ENCODE data around the gene SLC39A3.

SLC39A3 gene, protein sequence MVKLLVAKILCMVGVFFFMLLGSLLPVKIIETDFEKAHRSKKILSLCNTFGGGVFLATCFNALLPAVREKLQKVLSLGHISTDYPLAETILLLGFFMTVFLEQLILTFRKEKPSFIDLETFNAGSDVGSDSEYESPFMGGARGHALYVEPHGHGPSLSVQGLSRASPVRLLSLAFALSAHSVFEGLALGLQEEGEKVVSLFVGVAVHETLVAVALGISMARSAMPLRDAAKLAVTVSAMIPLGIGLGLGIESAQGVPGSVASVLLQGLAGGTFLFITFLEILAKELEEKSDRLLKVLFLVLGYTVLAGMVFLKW

DNA sequence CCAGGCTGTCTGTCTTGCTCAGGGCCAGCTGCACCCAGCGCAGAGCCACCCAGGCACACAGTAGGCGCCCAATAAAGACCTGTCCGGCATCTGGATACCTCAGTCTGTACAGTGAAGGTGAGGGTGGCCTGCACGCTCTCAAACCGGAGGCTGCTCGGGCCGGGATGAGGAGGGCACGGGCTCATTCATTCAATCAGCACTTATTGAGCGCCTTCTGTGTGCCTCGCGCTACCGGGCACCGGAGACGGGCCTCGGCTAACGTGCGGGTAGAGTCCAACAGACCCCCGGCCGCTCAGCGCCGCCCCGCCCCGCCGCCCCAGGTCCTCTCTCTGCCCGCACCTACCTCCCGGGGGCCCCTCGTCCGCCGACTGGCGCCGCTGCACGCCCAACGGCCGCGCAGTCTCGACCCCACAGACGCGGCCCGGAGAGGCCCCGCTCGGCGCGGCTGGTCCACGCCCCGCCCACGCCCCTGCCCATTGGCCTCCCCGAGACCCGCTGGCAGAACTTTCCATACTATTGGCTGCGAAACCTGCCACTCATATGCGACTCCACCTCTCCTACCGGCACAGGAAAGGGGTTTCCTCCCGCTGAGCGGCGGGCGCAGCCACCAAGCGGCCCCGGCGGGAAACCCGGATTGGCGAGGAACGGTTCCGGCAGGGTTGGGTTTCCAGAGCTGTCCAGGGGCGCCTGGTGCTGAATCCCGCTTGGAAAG lies at the start of gene SLC39A3:
SLC39A3 (minus strand) TSS at position 416 of the 712 bp plus-strand sequence. CDS start 2,760 bp downstream, outside the sequence.
- TF ChIP-seq, protein P1, sequence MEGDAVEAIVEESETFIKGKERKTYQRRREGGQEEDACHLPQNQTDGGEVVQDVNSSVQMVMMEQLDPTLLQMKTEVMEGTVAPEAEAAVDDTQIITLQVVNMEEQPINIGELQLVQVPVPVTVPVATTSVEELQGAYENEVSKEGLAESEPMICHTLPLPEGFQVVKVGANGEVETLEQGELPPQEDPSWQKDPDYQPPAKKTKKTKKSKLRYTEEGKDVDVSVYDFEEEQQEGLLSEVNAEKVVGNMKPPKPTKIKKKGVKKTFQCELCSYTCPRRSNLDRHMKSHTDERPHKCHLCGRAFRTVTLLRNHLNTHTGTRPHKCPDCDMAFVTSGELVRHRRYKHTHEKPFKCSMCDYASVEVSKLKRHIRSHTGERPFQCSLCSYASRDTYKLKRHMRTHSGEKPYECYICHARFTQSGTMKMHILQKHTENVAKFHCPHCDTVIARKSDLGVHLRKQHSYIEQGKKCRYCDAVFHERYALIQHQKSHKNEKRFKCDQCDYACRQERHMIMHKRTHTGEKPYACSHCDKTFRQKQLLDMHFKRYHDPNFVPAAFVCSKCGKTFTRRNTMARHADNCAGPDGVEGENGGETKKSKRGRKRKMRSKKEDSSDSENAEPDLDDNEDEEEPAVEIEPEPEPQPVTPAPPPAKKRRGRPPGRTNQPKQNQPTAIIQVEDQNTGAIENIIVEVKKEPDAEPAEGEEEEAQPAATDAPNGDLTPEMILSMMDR (IDR thresholded peaks at IDR 0.05; ENCODE audit: extremely low read depth, insufficient read depth, missing control alignments), result no peak
- peak; percentile 100 for DNase-seq (ENCODE audit: low spot score)
- in situ Hi-C loops (cut with MboI; ENCODE audit: low pct_unique_long_range_greater_than_20kb, low sequenced_read_pairs, unreplicated experiment), result no loop called here

DNA sequence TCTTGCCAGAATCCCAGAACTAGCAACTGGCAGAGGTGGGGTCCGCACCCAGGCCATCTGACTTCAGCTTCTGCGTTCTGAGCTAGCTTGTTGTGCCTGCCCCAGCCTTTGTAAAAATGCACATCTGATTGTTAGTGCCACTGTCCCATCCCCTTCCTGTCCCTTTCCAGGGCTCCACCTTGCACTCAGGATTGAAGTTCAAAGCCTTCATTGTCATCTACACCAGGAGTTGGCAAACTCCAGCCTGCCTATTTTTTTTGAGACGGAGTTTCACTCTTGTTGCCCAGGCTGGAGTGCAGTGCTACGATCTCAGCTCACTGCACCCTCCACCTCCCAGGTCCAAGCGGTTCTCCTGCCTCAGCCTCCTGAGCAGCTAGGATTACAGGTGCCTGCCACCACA lies 48.4 kb upstream of the SLC39A3 start:
- TF ChIP-seq, protein P1 (IDR thresholded peaks at IDR 0.05; ENCODE audit: extremely low read depth, insufficient read depth, missing control alignments), result no peak
- in situ Hi-C loops (cut with MboI; ENCODE audit: low pct_unique_long_range_greater_than_20kb, low sequenced_read_pairs, unreplicated experiment), result no loop called here
- DNase-seq (ENCODE audit: low spot score), result no peak

DNA sequence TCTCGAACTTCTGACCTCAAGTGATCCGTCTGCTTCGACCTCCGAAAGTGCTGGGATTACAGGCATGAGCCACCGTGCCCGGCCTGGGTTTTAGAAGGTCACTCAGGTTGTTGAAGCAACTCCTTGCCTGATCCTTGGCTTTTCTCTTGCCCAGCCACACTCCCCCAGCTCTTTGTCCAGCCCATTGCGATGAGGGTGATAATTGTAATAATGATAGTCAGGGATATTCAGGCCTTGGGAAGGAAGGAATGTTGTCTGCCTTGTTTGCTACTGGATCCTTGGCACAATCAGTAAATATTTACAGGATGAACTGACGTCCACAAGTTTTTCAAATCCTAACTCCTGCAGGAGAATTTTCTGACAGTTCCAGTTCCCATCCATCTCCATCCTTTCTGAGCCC lies 47.3 kb upstream of the SLC39A3 start:
- in situ Hi-C loops (cut with MboI; ENCODE audit: low pct_unique_long_range_greater_than_20kb, low sequenced_read_pairs, unreplicated experiment), result no loop called here
- no peak for DNase-seq (ENCODE audit: low spot score)
- TF ChIP-seq, protein P1 (IDR thresholded peaks at IDR 0.05; ENCODE audit: extremely low read depth, insufficient read depth, missing control alignments), result no peak

DNA sequence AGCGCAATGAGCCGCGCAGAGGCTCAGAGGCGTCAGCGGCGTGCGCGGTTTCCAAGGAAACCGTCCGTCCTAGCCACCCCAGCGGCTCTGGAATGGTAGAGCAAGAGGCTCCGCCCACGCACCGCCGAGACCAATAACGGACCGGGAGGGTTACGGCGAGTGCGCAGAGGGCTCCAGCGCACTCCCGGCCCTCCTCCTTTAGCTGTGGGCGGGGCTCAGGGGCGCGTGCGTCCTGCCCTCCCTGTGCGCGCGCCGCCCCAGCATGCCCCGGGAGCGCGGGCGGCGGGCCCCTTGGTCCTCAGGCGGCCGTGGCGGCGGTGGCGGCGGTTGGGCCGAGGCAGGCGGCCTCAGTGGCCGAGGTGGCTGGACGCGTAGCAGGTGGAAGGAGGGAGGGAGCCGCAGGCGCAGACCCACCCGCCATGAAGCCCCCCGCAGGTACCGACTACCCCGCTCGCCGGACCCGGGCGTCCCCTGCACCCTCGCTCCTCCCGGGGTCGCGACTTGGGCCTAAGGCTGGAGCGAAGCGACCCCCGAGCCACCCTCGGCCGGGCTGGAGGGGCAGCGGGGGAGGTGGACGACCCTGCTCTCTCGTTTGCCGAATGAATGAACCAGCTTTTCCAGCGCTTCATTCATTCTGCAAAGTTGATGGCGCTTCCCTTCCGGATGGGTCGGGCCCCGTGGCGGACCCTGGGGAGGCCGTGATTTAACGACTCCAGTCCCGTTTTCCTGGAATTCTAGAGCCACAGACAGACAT lies 45.6 kb upstream of the SLC39A3 start, which contains the start of gene THOP1:
THOP1 (plus strand) TSS at position 260 of the 754 bp plus-strand sequence; CDS start at position 420, 160 bp downstream.
- TF ChIP-seq, protein P1 (IDR thresholded peaks at IDR 0.05; ENCODE audit: extremely low read depth, insufficient read depth, missing control alignments), result no peak
- in situ Hi-C loops (cut with MboI; ENCODE audit: low pct_unique_long_range_greater_than_20kb, low sequenced_read_pairs, unreplicated experiment), result no loop called here
- DNase-seq (ENCODE audit: low spot score), result peak; percentile 98

DNA sequence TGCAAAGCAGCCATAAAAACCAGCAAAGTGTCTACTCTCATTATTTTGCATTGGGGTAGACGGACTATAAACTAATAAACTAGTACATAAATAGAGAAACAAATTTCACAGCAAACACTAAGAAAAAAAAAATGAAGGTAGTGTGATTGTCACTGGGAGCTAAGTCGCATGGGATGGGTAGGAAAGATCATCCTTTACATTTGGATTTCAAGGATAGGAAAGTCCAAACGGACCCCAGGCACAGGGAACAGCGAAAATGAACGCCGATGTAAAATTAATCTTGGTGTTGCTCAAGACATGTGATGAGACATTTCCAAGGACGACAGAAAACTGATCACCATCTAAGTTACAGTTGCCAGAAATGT lies 43.9 kb upstream of the SLC39A3 start:
- no peak for DNase-seq (ENCODE audit: low spot score)
- in situ Hi-C loops (cut with MboI; ENCODE audit: low pct_unique_long_range_greater_than_20kb, low sequenced_read_pairs, unreplicated experiment), result no loop called here
- TF ChIP-seq, protein P1 (IDR thresholded peaks at IDR 0.05; ENCODE audit: extremely low read depth, insufficient read depth, missing control alignments), result no peak

Data from GM13977 (cell line).